Muscle of arm (tissue), 12 donors: ENCODE data around the gene ANKRD31. TPM values are rescaled to one million over a fixed set of nuclear protein-coding genes. Genes with fewer than 3 reads are reported as not detected.
"Not testable (repeated sequence)": the region's sequence is repeated elsewhere in the genome, so short reads cannot be mapped to it uniquely, and the experiment has no call there.

ENCODE experiments used
- DNase-seq: peaks from one replicate; pipeline ENCODE4 v3.0.0-alpha.2; 2013
- polyA plus RNA-seq, 12 donors: library from polyadenylated mRNA; unstranded; fragments of 120-200 nt; gene quantifications; one replicate each; pipeline ENCODE4 v1.2.1, GENCODE V29; 2013; ENCODE audit not compliant: insufficient read length in 12 of 12

Gene ANKRD31
- polyA plus RNA-seq, 12 donors: 0.08 to 0.44 (median 0.21) TPM; not detected in 2

DNA sequence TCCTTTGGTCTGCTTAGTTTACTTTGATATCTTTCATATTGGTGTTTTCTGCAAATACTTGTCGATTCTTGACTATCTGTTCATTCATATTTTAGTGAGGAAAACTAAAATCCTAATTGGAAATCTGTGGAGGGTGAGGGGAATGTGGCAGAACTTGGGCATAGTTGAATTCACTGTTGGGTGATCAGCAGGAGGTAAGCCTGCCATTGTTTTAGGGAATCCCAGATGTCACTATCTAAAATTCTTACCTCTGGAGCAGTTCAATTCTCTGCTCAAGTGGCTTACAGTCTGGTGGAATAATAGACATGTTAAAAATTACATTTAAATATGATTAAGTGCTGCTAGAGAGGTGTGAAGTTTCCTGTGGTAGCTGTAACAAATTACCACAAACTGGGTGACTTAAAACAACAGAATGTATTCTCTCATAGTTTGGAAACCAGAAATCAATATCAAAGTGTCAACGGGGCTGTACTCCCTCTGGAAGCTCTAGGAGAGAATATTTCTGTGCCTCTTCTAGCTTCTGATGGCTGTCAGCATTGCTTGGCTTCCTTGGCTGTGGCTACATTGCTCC, 94.0 kb downstream of the ANKRD31 start:
- no peak for DNase-seq

DNA sequence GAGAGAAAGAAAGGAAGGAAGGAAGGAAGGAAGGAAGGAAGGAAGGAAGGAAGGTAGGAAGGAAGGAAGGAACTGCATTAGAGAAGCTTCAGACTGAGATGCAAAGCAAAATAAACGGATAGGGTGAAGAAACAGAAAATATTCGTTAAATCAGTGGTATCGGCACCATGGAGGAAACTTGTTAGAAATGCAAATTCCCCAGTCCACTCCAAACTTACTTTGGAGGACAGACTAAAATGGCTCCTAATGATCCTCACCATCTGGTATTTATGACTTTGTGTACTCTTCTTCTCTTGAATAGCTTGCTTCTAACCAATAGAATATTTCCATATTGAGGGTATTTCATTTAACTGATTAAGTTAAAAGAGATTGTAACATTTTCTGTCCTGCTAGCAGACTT, 96.4 kb downstream of the ANKRD31 start:
- DNase-seq: no peak

DNA sequence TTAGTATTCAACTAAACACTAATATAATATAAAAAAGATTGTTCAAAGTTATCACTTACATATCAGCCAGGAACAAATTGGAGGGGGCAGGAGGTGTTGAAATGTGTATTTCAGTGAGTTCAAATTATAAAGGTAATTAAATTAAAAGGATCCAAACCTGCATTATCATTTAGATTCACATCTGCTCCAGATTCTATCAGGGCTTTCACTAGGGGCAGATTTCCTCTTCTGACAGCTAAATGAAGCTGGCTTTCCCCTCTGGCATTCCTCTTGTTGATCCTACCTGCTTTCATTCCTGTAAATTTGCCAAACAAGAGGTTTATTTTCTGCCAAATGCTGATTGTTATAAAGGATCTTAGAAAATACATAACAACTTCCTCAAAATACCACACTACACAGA, 98.0 kb downstream of the ANKRD31 start:
- no peak for DNase-seq

DNA sequence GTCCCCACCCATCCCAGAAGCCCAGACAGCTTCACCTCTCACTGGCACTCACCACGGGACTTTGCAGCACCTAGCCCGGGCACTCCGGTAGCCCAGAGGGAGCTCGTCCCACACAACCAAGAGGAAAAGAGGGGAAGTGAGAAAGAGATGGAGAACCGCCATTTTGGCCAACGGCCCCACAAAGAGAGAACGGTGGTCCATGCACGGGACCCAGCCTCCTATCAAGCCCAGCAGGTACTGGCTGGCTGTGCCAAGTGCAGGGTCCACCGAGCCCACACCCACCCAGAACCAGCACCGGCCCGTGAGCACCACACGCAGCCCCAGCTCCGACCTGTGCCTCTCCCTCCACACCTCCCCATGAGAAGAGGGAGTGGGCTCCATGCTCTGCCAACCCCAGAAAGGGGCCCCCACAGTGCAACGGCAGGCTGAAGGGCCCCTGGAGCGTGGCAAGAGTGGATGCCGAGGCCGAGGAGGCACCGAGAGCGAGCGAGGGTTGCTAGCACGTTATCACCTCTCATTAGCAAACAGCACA, 105.8 kb downstream of the ANKRD31 start:
- DNase-seq: no peak

DNA sequence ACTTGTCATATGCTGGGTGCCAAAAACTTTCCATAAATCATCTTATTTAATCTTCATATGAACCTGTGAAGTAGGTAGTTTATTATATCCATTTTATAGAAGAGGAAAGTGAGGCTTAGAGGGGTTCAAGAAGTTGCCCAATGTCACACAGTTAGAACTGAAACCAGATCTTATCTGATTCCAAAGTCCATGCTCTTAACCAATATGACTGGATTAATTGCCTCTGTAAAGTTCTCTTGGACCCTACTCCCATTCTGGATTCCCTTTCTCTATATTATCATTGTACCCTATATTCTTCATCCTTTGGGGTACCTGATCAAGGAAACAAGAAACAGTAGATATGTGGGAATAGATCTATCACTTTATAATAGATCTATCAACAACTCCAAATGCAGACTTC, 119.8 kb downstream of the ANKRD31 start:
- no peak for DNase-seq

DNA sequence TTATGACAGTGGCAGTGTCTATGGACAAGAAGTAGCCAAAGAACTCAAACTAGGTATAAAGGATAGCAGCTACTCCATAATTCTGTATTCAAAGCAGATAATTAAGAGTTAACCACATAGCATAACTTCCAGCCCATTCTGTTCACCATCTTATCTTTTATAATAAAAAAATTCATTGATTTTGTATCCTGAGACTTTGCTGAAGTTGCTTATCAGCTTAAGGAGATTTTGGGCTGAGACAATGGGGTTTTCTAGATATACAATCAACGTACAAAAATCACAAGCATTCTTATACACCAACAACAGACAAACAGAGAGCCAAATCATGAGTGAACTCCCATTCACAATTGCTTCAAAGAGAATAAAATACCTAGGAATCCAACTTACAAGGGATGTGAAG, 122.4 kb downstream of the ANKRD31 start:
- not testable (repeated sequence) for DNase-seq

DNA sequence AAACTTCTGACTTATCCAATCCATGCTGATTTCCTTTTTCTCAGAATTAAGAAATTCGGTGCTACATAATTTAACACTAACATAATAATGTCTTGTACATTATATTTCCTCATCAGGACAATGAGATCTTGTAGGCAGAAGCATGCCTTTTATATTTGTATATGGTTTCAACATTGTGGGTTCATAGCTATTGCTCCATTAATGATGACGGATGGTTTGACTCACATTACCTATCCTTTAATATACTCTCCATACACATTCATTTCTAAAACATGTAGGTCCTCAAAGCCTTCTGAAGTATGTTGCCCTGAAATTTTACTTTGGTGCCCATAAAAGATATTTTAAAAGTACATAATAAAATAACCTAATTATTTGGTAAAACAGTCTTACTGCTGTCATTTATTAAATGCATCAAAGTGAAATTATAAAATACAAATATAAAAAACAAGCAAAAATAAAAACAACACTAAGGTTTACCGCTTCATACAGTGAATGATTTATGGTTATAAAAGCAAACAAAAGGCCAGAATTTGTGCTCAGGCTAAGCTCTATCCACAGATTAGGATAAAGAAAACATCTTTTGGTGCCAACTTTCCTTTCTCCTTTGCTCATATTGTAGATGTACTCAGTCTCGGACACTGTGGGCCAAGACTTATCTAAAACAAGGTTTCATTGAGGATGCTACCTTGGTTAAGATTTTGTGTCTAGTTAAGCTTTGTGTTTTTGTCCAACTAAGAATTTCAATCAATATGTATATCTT, 123.1 kb downstream of the ANKRD31 start:
- DNase-seq: no peak

DNA sequence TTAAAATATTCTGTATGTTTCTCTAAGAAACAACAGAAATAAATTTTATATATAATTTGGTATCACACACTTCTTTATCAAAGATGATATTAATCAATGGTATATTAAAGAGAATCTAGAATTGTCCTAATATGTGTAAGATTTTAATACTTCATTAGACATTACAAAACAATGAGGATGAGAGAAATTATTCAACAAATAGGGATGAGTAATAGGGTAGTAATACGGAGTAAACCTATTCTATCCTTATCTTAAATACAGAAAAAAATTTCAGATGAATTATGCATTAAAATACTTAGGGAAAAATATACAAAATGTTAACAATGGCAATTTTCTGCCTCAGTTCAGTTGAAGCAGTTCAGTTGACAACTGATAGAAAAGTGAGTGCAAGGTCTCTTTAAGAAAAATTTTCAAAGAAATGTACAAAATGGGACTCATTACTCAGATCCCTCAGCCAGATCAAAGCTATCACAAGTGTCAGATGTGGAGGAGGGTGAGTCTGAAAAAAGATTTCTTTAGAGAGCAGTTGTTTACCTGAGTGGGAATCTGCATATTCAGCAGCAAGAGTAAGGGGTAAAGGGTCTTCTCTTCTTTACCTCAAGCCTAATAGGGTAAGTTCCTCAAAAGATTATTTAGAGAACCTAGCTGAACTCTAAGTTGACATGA, 127.6 kb downstream of the ANKRD31 start:
- no peak for DNase-seq

DNA sequence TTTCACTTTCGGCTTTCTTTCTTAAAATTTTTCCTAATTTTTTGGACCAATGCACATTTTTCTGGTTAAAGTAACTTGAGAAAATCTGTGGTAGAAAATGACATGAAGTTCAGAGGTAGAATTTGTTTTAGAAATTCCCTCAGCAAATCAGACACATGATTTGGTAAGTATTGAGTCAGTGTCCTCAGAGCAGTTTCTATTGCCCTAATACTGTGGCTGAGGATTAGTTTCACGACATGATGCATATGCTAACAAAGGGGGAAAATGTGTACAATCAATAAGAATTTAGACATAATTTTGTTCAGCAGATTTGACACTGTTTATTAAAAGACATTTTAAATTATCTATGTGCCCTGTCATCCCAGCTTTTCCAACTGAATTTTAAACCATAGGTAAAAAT, 128.2 kb downstream of the ANKRD31 start:
- DNase-seq: no peak

DNA sequence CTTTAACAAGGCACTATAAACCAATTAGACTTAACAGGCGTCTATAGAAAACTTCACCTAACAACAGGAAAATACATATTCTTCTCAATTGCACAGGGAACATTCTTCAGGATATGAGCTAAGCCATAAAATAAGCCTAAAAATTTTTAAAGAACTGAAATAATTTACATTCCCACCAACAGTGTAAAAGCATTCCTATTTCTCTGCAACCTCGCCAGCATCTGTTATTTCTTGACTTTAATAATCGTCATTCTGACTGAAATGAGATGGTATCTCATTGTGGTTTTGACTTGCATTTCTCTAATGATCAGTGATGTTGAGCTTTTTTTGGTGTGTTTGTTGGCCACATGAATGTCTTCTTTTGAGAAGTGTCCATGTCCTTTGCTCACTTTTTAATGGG, 140.7 kb downstream of the ANKRD31 start:
- DNase-seq: not testable (repeated sequence)

DNA sequence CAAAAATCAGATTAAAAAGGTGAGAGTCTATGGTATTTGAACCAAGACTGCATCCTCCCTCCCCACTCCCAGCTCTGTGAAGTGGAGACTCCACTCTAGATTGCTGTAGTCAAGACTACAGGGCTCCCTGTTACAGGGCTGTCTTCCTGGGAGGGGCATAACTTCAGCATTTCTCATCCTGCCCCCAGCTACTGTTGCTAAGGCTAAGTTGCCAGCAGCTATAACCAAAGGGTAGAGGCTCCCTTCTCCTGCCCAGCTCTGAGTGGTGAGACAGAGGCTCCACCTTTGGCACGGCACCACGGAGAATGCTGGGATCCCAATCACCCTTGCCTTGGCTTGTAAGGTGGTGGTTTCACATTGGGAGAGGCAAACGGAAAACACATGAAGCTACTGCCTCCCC, 145.1 kb downstream of the ANKRD31 start:
- no peak for DNase-seq

DNA sequence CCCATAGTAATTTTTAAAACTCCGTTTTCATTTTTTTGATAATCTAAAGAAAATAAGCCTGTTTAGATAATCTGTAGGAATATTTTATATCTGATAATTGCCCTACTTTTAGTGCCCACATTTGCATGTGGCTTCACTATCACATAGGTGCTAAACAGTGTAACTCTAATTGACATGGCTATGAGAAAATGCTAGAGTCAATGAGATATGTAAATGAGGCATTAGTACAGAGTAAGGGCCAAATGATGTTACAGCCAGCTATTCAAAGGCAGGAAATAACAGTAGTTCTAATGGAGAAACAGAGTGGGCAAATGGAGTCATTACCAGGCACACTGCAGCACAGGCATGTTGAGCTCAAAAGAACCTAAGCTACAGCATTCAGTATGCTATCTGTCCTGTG, 147.0 kb downstream of the ANKRD31 start:
- no peak for DNase-seq

DNA sequence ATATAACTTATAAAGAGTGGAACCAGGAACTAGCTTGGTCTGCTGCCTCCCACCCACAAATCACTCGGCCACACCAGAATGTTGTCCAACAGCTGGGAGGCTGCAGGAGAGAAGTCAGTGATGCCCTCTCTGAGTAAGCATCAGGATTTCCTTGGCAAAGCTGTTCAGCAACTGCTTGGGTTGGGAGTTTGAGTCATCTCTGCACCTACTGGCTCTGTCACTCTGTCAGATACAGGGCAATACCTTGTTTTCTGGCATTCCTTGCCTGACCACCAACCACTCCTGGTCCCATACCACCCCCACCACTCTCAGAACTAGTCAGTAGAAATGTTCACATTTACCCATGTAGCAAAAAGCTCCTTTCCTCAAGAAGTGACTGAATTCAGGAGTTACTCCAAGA, 147.5 kb downstream of the ANKRD31 start:
- DNase-seq: no peak

DNA sequence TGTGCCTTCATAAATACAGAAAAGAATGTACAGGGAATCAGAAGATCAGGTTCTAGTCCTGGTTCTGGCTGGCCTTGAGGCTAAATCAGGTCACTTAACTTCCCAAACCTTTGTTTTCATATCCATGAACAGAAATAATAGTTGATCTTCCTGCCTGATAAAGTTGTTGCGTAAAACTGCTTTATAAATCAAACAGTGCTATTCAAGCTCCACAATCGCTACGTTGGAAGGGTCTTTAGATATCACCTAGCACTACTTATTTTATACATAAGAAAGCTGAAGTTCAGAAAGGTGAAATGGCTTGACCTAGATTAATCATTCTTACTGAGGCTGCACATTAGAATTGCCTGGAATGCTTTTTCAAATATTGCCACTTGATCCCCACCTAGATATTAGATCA, 148.0 kb downstream of the ANKRD31 start:
- DNase-seq: no peak

DNA sequence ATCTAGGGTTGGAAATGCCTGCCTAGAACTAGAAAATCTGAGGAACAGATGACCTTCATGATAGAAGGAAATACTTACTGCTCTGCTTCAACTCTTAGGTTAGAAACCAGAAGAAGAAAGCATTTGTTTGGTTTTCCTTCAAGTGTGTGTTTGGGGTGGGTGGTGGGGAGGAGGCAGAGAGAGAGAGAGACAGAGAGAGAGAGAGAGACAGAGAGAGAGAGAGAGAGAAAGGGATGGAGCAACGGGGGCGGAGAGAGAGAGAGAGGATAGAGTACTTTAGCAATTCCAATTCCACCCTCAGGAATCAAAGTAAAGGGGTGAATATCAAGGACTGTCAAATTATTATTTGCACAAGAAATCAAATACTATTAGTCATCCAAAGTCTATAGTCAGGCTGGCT, 155.2 kb downstream of the ANKRD31 start:
- no peak for DNase-seq

DNA sequence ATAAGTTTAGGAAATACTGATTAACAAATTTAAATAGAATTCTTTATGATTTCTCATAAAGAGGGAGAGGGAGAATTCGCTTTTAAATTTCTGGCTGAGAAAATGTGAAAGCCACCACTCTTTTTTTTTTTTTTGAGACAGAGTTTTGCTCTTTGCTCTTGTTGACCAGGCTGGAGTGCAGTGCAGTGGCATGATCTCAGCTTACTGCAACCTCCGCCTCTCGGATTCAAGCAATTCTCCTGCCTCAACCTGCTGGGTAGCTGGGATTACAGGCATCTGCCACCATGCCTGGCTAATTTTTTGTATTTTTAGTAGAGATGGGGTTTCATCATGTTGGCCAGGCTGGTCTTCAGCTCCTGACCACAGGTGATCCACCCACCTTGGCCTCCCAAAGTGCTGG, 157.3 kb downstream of the ANKRD31 start:
- DNase-seq: not testable (repeated sequence)

DNA sequence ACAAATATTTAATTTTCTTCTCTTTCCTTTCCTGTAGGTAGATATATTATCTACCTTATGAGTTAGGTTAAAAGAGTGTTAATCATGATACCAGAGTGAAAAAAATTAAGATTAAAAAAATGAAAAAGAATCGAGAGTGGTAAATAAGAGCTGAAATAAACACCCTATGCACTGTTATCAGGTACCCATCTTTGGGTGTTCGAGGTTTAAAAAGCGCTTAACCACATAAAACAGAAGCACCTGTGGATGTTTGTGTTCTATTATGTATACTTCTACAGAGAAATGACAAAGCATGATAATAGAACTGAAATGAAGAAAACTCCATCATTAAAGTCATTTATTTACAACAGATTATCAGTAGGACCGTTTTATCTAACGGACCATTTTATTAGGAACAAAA, 158.7 kb downstream of the ANKRD31 start:
- no peak for DNase-seq

DNA sequence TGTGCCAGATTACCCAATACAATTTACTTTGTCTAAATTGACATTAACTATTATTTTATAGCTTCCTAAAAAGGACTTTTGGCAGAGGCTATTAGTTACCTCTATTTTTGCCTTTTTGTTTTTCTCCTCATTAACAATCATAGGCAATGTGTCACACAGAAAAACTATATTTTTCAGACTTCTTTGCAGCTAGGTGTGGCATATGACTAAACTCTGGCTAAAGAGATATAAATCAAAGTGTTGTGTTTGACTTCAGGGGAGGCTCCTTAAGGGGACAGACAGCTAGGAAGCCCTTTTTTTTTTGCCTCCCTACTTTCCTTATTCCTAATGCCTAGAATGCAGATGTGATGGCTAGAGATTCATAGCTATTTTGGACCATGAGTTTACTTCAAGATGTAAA, 164.6 kb downstream of the ANKRD31 start:
- DNase-seq: no peak

DNA sequence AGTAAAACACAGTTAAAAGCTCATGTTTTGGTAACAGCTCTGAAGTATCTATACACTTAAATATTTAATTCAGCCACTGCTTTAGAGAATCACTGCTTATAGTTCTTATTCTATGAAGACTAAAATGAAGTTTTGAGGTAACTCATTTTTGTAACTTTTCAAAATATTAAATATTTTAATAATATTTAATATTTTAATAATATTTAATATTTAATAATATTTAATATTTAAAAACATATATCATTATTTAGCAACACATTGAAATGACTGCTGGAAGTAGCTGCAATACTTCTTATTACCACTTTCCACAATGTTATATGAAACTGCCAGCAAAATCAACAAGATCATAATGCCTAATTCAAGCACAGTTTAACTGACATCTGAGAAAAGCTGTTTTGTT, 165.6 kb downstream of the ANKRD31 start:
- DNase-seq: no peak

DNA sequence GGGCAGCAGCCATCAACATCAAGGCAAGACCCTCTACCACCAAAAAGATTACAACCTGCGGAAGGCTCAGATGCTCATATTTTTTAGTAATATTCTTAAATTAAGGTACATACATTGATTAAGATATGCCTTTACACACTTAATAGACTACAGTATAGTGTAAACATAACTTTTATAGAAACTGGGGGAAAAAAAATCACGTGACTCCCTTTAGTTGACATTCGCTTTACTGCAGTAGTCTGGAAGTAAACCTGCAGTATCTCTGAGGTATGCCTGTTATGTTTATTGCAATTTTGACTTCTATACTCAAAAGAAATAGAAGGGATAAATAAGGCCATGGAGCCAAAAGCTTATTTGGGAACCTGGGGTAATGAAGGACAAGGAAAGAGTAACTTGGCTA, 169.2 kb downstream of the ANKRD31 start:
- no peak for DNase-seq

DNA sequence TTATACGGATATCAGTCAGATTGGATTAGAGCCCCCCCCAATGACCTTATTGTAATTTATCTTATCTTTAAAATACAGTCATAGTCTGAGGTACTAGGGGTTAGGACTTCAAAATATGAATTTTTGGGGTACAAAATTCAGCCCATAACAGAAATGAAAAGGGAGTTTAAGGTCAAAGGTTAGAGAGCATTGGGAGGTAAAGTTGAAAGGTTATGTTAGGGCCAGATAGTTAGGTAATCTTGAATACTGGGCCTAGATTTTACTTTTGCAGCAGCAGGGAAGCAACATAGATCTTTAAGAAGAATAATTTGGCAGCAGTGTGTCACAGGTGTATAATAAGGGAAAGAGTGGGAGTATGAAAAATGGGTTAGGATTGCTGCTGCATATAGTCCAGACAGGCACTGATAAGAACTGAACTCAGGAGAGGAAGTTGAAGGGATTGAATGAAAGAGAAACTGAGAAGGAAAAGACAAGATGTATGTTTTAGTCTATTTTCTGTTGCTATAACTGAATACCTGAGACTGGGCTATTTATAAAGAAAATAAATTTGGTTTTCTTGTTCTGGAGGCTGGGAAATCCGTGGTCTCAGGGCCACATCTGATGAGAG, 173.7 kb downstream of the ANKRD31 start:
- DNase-seq: no peak

DNA sequence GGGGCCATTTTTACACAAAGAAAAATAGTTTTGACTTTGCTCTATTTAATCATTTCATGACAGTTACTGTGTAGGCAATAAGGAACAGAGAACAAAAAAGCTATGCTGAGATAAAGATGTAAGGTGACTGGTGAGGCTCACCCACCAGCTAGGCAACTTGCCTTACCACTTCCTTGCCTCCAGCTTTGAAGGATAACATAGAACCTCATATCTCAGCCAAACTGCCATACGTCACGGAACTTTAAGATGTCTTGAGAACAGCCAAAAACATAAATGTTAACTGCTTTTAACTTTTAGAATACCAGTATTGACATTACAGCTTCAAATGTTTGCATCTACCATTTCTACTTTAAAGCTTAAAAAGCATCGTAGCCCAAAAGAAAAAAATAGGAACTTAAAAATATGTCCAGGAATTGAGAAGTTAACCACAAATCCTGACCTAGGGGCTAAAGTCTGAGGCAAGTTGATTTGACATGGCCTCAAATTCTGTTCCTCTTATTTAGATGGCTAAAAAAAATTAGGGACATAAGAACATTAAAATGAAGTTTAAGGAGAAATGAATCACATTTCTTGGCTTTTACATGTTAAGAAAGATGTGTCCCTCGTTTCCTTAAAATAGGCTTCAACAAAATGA, 176.6 kb downstream of the ANKRD31 start:
- no peak for DNase-seq
